Activated T-cell treated with anti-CD3 and anti-CD28 coated beads, Interleukin-2, amount 50 U/mL, for 72 hours (primary cell): ENCODE measurements around the gene PRDM7. TPM values are rescaled to one million over a fixed set of nuclear protein-coding genes. Genes with fewer than 3 reads are reported as not detected.
A peak's percentile ranks its signal among the peaks of the same experiment; 100 is the strongest.
"Not testable (repeated sequence)": the region's sequence is repeated elsewhere in the genome, so short reads cannot be mapped to it uniquely, and the experiment has no call there.

Experiments
- ATAC-seq, 2 donors: fragments of 150-1000 bp; cut with Tn5 transposase; replicated peaks in 1 of 2; 2 replicates each; pipeline ENCODE4 v1.10.0; 2021; ENCODE audit warnings: moderate library complexity in 2 of 2, mild to moderate bottlenecking in 1 of 2
- DNase-seq, 2 donors: peaks; one replicate each; pipeline ENCODE4 v3.0.0; 2021 to 2022; ENCODE audit warnings: mixed read lengths in 1 of 2
- H3K27ac Mint-ChIP-seq: one replicate; pipeline ENCODE4 v1.8.0; 2022; ENCODE audit warnings: mild to moderate bottlenecking, moderate library complexity, mixed read lengths
- H3K27me3 Mint-ChIP-seq: one replicate; pipeline ENCODE4 v1.8.0; 2022; ENCODE audit warnings: low read depth, mixed read lengths
- H3K36me3 Mint-ChIP-seq, 2 donors: one replicate each; pipeline ENCODE4 v1.8.0; 2022; ENCODE audit warnings: mixed read lengths in 2 of 2, mild to moderate bottlenecking in 1 of 2; ENCODE audit not compliant: insufficient read depth in 2 of 2
- H3K4me1 Mint-ChIP-seq: one replicate; pipeline ENCODE4 v1.8.0; 2022; ENCODE audit warnings: low read depth, mixed read lengths
- H3K4me3 Mint-ChIP-seq, 2 donors: one replicate each; pipeline ENCODE4 v1.8.0; 2022; ENCODE audit warnings: mild to moderate bottlenecking in 2 of 2, mixed read lengths in 2 of 2, moderate library complexity in 2 of 2
- H3K9me3 Mint-ChIP-seq, 2 donors: one replicate each; pipeline ENCODE4 v1.8.0; 2022; ENCODE audit warnings: mixed read lengths in 2 of 2
- total RNA-seq, 2 donors: library from RNA; stranded (reverse); gene quantifications; one replicate each; pipeline ENCODE4 v1.2.3, GENCODE V29; 2022

Gene PRDM7
- total RNA-seq, result not detected

DNA sequence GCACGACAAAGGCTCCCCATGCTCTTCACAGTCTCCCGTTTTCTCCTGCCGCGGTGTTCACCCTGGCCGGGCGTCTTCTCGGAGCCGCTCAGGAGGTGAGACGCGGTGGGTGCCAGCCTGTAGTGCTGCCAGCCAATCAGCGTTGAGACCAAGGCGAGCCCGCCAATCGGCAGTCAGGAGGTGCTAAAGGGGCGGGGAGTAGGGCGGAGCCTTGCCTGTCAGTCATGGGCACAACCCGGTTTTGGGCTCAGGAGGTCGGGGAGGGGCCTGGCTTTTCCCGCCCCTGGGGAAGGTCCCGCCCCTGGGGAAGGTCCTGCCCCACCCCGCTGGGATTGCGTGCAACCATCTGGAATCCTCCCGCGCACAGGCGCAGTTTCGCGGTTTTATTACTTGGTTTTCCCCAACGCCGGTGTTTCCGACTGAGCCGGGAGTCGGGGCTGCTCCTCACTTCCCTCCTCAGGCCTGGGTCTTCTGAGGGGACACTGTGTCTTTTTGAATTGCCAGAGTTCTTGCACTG lies at the start of gene PRDM7:
Gene PRDM7 (minus strand): TSS at position 92 of the 517 bp plus-strand sequence. CDS start 1,421 bp downstream, outside the sequence.
- Mint-ChIP-seq H3K27ac (peak within 1 kb of the TSS; percentile 70), H3K36me3 (no peaks in the 10 kb centered on the region), H3K4me1 (peaks cover 34% of the 10 kb centered on the region), H3K9me3 (no peaks in the 10 kb centered on the region), H3K4me3 (peak within 1 kb of the TSS; percentile 79 to 92), H3K27me3 (peaks cover 16% of the 10 kb centered on the region)
- DNase-seq (peak; percentile 97 to 98), ATAC-seq (peak; percentile 95 to 97)

- not testable (repeated sequence) for H3K36me3 Mint-ChIP-seq, DNase-seq, H3K9me3 Mint-ChIP-seq, H3K27me3 Mint-ChIP-seq, H3K4me3 Mint-ChIP-seq, H3K4me1 Mint-ChIP-seq, ATAC-seq, H3K27ac Mint-ChIP-seq
These were observed 44.7 kb upstream of the PRDM7 start for GRCh38 chr16:90121846-90122245.

- H3K27me3 Mint-ChIP-seq, H3K9me3 Mint-ChIP-seq, H3K4me3 Mint-ChIP-seq, ATAC-seq, H3K36me3 Mint-ChIP-seq, DNase-seq, H3K27ac Mint-ChIP-seq, H3K4me1 Mint-ChIP-seq: not testable (repeated sequence)
These were observed 30.5 kb upstream of the PRDM7 start for GRCh38 chr16:90107617-90108016.

- not testable (repeated sequence) for H3K27ac Mint-ChIP-seq, H3K4me1 Mint-ChIP-seq, H3K36me3 Mint-ChIP-seq, DNase-seq, H3K9me3 Mint-ChIP-seq, H3K27me3 Mint-ChIP-seq, H3K4me3 Mint-ChIP-seq, ATAC-seq
These were observed 29.9 kb upstream of the PRDM7 start for GRCh38 chr16:90107060-90107459.

GRCh38 chr16:90106271-90106670 lies 29.1 kb upstream of the PRDM7 start:
- not testable (repeated sequence) for H3K9me3 Mint-ChIP-seq, H3K4me1 Mint-ChIP-seq, H3K27ac Mint-ChIP-seq, H3K36me3 Mint-ChIP-seq, H3K27me3 Mint-ChIP-seq
- peak overlapping the region in 1 of 2 donors; percentile 67 for H3K4me3 Mint-ChIP-seq
- ATAC-seq (peak; percentile 96 to 98), DNase-seq (peak; percentile 67 to 82)

GRCh38 chr16:90104725-90105124 lies 27.6 kb upstream of the PRDM7 start:
- H3K36me3 Mint-ChIP-seq, ATAC-seq, H3K27me3 Mint-ChIP-seq, H3K9me3 Mint-ChIP-seq, H3K4me1 Mint-ChIP-seq, DNase-seq, H3K4me3 Mint-ChIP-seq, H3K27ac Mint-ChIP-seq: not testable (repeated sequence)

GRCh38 chr16:90102086-90102884 lies 25.2 kb upstream of the PRDM7 start:
- not testable (repeated sequence) for H3K27me3 Mint-ChIP-seq, H3K4me1 Mint-ChIP-seq, H3K27ac Mint-ChIP-seq, H3K36me3 Mint-ChIP-seq, H3K9me3 Mint-ChIP-seq, ATAC-seq, DNase-seq, H3K4me3 Mint-ChIP-seq

DNA sequence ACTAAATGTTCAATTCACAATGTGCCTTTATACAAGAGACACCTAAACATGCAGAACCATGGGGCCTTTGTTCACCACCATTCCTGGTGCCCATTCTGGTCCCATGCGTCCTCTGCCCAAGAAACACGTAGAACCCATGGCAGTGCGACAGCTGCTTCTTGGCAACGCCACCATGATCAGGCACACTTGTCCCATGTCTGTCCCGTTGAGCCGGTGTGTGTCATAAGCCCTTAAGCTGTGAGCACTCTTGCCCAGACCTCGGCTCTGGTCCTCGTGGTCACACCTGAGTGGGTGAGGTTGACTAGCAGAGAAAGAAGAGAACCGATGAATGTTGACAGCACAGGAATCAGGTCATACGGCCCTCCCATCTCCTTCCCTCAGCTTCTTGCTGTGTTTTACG lies 24.2 kb upstream of the PRDM7 start:
- not testable (repeated sequence) for DNase-seq, H3K4me3 Mint-ChIP-seq

DNA sequence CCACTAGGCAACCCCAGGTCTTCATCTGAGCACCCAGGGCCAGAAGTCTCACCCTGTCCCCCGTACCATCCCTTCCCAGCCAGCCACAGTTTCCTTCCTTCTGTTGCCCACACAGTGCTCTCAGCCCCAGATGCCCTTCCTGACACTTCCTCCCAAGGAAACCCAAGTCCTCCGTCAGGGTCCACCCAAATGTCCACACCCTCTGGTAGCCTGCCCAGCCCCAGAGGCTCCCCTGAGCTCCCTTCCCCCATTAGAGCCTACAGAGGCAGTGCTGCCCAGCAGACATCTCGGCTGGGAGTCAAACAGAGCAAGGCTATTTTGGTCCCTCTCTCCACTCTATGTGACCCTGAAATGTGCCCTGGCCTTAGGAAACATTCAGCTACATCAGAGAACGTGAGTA lies 23.7 kb upstream of the PRDM7 start:
- not testable (repeated sequence) for ATAC-seq, H3K4me3 Mint-ChIP-seq, H3K27ac Mint-ChIP-seq, DNase-seq, H3K27me3 Mint-ChIP-seq, H3K36me3 Mint-ChIP-seq, H3K4me1 Mint-ChIP-seq, H3K9me3 Mint-ChIP-seq

More for the DNA sequence above, 24.2 kb upstream of the PRDM7 start:
- not testable (repeated sequence) for H3K36me3 Mint-ChIP-seq, H3K27ac Mint-ChIP-seq, H3K27me3 Mint-ChIP-seq, ATAC-seq, H3K4me1 Mint-ChIP-seq, H3K9me3 Mint-ChIP-seq

DNA sequence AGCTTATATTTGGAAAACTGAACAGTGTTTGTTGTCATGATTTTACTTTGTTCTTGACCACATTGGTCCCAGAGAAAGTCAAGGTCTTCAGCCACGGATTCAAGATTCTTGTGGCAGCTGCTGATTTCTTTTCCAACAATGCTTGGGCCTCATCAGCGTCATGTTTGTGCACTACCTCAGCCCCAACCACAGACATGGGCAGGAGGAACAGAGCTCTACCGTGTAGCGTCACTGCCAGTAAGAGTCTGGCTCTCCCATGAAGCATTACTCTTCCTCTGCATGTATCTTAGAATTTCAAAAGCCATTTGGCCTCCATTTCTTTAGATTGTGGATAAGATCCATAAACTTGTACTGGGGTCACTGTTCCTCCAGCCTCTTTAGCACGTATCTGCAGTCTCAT lies 23.1 kb upstream of the PRDM7 start:
- not testable (repeated sequence) for DNase-seq, H3K27me3 Mint-ChIP-seq, H3K4me1 Mint-ChIP-seq, H3K9me3 Mint-ChIP-seq, H3K36me3 Mint-ChIP-seq, H3K27ac Mint-ChIP-seq, H3K4me3 Mint-ChIP-seq, ATAC-seq

DNA sequence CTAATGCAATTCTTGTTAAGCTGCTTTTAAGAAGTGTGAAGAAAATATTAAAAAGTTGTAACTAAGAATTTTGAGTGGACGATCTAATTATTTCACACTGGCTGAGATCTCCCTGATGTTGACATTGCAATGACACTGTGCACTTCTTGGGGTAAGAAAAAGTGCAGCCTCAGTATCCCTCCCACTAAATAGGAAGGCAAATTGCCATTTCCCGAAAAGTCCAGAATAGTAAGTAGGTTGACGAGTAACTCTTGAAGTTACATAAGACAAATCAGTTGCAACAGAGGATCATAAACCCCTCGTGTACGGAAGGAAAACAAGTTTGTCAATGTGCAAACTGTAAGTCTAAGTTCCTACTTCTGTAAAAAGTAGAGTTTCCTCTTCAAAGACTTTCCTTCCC lies 21.8 kb upstream of the PRDM7 start:
- H3K4me3 Mint-ChIP-seq, H3K27me3 Mint-ChIP-seq, ATAC-seq: not testable (repeated sequence)

GRCh38 chr16:90097010-90097684 lies 20.0 kb upstream of the PRDM7 start:
- not testable (repeated sequence) for H3K27ac Mint-ChIP-seq, H3K27me3 Mint-ChIP-seq, H3K9me3 Mint-ChIP-seq, H3K4me3 Mint-ChIP-seq, DNase-seq, H3K36me3 Mint-ChIP-seq, ATAC-seq, H3K4me1 Mint-ChIP-seq

More for the DNA sequence above, 21.8 kb upstream of the PRDM7 start:
- not testable (repeated sequence) for H3K36me3 Mint-ChIP-seq, DNase-seq, H3K9me3 Mint-ChIP-seq, H3K4me1 Mint-ChIP-seq, H3K27ac Mint-ChIP-seq

GRCh38 chr16:90094791-90095190 lies 17.7 kb upstream of the PRDM7 start:
- not testable (repeated sequence) for H3K36me3 Mint-ChIP-seq, H3K27me3 Mint-ChIP-seq, H3K4me1 Mint-ChIP-seq

More at GRCh38 chr16:90094791-90095190, 17.7 kb upstream of the PRDM7 start:
- not testable (repeated sequence) for H3K9me3 Mint-ChIP-seq, ATAC-seq, H3K4me3 Mint-ChIP-seq, H3K27ac Mint-ChIP-seq, DNase-seq
